Left renal cortex interstitium (tissue), 4 donors: ENCODE data around the gene RAP2A. TPM values are rescaled to one million over a fixed set of nuclear protein-coding genes. Genes with fewer than 3 reads are reported as not detected.

Source experiments
- DNase-seq, 4 donors: peaks; one replicate each; pipeline ENCODE4 v3.0.0-alpha.2; 2013; ENCODE audit warnings: low read depth in 4 of 4, low spot score in 2 of 4, missing footprints in 1 of 4
- polyA plus RNA-seq, 4 donors: library from polyadenylated mRNA; unstranded; fragments of 120-200 nt; gene quantifications; one replicate each; pipeline ENCODE4 v1.2.1, GENCODE V29; 2013; ENCODE audit not compliant: insufficient read length in 4 of 4

Gene RAP2A
- polyA plus RNA-seq, result 10 to 100 TPM; 36.6 to 42.5 (median 40.9) TPM

DNA sequence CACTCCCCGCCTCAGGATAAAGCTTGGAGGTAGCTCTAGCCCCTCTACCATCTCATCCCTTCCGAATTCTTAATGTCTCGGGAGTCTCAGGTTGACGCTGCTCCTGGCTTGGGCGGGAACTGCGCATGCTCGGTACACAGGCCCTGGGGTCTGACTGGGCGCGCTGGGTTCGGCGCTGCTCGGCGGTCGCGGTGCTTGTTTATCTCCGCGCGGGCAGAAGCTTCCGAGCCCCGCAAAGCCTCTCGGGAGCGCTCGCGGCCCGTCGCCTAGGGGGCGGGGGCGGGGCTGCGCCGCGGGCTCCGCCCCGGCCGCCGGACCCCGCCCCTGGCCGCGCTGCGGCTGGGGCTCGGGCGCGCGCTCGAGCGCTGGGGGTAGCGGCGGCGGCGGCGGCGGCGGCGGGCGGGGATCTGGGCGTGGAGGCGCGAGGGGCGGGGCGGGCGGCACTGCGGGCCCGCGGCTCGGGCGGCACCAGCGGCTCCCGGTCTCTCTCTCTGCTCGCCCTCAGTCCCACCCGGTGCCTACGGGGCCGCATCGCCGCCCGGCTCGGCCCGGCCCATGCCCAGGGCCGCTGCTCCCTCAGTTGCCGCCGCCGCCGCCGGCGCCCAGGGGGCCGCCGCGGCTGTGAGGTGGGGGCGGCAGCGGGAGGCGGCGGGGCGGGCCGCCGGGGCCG lies at the start of gene RAP2A:
Gene RAP2A (plus strand): TSS at position 443 of the 670 bp plus-strand sequence. CDS start 302 bp downstream, outside the sequence.
- peak in 3 of 4 donors; percentile 80 to 85 (median 81) for DNase-seq

DNA sequence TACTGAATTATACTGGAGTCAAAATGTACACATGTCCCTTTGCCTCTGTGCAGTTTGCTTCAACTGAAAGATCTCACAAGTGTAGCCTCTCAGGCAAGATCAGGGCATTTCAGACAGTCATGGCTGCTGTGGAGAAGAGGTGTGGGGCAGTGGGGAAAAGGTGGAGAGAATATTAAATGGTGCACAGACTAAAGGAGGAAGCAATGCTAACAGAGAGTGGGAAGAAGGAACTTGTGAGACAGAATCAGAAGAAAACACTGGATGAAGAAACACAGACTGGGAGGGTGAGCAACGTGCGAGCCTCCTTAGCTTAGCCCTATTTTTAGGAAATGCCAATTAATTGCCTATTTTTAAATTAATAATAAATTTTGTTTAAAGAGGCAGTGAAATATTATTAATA lies 49.6 kb upstream of the RAP2A start:
- DNase-seq, result no peak

DNA sequence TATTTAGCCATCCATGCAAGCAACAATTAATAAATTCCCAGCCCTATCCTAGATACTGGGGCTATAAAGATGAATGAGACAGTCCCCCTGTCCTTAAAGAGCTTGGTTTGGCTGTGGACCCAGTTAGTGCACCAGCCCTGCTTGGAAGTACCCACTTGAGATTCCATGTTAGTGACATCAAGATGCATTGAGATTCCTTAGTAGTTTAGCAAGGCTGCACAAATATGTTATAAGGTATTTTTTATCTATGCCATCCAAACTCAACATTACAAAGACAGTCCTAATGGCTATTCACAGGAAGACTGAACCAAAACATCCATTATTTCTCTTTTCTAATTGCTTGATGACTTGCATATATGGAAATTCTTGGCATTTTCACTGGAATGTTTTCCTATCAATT lies 48.8 kb upstream of the RAP2A start:
- no peak for DNase-seq

DNA sequence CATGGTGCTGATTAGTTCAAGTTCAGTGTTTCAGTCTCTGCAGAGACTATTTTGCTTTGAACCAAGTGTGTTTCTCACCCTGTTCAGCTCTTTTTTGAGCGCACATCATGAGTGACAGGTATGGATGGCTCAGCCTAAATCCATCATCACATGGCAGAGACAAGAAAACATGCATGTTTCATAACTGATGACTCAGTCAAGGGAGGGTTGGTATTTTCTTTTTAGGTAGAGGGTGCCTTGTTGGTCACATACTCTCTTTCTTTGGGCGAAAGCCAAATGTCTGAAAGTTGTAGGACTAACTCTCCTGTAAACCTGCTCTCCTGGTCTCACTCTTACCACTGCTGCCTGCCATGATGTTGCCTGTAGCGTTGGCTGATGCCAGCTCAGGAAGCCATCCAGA lies 48.1 kb upstream of the RAP2A start:
- no peak for DNase-seq

DNA sequence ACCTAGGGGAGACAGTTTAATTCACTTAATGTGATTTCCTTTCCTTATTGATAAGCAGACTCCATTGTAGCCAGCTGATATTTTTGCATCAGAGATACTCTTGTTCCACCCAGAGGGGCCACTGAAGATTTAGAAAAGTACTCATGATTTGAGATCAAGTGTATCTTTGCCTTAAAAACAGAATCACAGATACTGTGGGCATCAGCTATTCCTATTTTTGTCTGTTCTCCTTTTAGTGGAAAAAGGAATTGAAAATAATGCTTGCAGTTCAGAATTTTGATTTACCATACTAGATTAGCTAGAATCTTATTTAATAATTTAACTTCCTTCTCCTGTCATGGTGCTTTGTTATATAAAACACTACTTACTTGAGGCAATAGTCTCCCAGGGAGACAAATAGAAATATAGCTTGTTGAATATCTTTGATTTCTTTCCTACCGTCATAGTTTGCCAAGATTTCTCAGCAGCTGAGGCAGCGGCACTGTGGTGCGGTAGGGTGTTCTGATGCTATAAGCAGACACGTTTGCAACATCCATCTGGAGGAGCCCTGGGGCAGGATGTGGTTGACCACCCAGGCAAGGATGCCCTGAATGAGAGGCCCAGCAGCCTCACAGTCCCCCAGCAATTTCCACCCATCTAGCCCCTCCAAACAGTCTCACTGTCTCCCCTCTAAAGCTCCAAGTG lies 47.0 kb upstream of the RAP2A start:
- DNase-seq, result no peak

DNA sequence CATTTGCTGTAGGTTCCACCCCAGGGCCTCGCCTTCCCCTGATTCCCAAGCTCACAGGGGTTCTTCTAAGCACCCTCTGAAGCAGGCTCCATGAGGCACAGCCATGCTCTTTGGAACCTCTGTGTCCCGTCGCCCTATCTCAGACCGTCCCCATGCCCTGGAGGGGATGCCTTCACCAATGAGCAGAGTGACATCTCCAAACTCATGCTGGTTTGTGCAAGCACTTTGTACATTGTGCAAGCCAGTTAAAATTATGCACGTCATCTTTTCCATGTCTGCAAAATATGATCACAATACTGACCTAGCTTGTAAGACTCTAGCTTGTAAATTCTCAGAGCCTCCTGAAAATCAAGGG lies 46.5 kb upstream of the RAP2A start:
- no peak for DNase-seq

DNA sequence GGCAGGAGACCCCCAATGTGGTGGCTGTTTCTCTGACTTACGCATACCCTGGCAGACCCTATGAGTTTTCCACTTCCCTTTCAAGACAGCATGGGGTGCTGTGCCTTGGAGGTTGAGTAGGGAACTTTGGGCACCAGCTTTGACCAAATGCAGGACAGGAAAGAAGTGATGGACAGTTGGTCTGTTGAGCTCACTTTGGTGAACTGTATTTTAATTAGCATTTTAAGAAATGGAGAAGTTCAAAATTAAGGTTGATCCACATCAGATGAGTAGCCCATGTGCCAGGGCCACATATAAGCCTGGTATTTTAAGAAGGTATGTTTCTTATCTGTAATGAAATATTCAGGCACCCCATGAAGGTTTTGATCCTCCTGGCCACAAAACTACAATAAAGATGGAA lies 46.1 kb upstream of the RAP2A start:
- no peak for DNase-seq

DNA sequence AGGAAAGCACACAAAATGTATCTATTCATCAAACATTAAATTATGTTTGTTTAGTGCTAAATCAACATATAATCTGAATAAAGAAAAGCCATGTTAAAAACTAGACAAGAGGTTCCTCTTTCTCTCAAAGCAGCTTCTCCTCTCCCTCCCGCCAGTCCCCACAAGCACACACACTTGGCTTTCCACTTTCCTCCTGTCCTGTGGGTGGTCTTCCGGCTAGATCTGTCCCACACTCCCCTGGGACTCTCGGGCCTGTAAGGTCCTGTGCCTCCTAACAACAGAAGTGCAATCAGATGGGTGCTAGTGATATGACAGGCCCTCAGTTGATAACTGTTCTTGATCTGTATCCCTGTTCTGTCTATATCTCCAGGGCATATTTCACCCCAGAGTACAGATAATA lies 45.6 kb upstream of the RAP2A start:
- DNase-seq, result no peak

DNA sequence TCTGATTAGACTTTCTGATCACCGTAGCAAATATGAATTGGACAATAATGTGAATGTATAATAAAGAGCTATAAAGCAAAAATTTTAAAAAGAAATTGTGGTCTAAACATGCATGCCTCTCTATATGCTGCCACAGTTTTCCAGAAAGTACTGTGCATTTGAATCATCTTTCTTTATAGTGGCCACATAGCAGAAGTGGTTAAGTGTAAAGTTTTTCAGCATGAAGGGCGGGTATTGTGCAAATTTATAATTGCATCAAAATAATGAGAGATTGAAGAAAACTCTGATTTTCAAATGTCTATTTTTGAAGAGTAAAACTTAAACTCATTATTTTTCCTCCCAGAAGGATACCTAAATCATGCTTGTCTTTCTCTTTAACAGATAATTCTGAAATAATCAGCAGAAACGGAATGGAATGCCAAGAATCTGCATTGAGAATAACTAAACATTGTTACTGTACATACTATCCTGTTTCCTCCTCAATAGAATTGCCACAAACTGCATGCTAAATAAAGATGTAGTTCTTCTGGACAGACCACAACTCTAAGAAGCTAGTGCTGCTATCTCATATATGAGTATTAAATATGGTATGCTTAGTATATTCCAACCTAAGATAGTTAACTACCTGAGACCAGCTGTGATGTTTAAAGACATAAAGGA lies 42.9 kb upstream of the RAP2A start:
- DNase-seq, result no peak

DNA sequence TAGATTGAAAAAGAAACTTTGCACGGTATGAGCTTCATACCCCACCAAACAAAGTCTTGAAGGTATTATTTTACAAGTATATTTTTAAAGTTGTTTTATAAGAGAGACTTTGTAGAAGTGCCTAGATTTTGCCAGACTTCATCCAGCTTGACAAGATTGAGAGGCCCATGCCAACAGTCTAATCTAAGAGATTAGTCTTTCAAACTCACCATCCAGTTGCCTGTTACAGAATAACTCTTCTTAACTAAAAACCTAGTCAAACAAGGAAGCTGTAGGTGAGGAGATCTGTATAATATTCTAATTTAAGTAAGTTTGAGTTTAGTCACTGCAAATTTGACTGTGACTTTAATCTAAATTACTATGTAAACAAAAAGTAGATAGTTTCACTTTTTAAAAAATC lies 41.9 kb upstream of the RAP2A start:
- DNase-seq, result no peak

DNA sequence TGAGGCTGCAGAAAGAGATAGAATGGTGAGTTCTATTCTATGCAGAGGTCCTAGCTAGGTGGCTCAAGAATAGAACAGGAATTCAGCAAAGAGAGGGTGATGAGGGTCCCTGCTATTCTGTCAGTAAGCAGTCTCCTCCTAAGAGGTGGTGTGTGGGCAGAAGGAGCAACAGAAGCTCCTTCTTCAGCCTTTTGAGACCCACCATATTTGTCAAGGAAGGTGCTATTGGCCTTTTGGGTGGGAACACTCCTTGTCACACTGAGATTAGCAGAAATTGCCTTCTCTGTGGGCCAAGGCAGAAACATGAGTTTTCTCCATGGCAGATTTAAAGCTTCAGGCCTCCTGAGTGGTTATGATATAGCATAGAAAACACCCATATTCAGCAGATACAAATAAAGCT lies 39.4 kb upstream of the RAP2A start:
- no peak for DNase-seq

DNA sequence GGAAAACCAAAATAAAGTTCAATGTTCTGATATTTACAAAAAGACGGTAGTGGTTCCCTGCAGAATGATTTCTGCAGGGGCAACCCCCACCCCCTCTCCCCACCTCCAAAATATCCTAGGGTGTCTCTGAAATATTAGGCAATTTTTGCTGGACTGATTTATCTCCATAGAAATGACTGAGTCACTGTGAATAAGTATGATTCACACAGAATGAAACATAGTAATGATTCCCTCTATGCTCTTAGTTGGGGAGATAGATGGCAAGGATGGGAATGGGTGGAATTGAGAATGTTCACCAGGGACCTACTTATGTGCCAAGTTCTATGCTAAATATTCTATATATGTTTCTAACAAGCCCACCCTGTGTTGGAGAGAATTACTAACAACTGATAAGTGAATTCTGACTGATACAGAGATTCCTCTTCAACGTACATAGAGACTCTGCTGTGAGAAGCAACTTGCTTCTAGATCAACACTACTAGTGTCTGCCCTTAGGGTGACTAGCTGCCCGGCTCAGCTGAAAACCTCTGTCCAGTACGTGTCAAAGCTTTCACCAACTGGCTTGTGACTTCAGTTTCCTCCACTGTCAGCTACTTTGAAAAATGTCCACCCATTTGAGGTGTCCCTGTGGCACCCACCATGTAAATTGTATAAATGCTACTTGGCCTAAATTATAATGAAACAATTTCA lies 38.4 kb upstream of the RAP2A start:
- DNase-seq, result no peak

DNA sequence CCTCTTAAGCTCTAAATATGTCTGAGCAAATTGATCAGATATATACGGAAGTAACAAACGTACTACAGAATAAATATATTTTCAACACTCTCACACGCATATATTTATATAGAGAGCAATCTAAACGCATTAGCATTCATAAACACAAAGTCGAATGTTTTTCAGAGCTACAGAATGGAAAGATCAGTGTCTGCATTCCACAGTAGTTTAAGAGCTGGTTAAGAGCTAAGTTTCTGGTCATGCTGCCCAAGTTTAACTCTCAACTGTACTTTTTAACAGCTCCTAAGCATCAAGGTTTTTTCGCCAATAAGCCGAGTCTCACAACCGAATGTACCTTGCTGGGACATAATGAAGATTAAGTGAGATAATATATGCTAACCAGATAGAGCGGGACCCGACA lies 36.7 kb upstream of the RAP2A start:
- no peak for DNase-seq

DNA sequence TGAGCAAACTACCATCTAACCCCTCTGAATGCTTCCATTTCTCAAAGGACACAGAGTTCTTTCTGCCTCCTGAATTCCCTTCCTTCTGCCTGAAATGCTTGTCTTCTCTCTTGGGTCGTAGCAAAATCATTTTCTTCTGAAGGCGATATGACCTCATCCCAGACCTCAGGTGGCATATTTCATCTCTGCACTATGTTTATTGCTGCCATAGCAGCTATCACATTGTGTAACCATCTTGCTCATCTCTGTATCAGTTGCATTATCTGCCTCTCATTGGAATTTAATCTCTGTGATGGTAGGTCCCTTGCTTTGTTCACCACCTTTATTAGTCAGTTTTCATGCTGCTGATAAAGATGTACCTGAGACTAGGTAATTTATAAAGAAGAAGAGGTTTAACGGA lies 32.5 kb upstream of the RAP2A start:
- no peak for DNase-seq

DNA sequence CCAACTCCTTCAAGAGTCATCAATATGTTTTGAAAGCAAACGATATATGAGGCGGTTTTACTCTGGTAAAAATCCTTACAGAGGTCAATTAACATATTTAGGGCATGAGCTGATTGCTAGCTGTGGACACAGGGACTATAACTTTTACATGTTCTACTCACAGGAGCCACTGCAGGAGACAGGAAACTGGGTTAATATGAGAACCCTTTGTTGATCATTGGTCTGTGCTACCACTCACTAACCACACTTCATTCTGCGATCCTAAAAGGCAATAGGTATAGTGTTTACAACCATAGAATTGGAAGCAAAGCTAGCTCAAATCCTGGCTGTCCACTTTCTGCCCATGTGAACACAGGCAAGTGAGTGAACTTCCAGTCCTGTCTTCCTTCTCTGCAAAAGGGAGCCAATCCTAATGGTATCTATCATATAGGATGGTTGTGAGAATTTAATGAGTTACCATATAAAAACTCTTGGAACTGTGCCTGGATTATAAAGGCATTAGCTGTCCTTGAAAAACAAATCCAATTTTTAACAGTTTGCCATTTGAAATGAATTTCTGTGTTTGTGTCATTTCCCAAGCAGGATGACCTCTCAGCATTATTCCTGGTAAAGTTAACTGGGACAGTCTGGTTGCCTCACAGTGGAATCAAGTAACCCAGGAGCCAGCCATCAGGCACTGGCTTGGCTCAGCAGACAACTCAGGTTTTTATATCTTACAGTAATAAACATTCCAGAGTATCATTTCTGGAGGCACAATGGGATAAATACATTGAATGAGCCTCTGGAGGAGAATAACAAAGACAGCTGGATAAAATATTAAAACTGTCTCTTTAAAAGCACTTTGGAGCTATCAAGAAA lies 29.8 kb upstream of the RAP2A start:
- DNase-seq, result no peak

DNA sequence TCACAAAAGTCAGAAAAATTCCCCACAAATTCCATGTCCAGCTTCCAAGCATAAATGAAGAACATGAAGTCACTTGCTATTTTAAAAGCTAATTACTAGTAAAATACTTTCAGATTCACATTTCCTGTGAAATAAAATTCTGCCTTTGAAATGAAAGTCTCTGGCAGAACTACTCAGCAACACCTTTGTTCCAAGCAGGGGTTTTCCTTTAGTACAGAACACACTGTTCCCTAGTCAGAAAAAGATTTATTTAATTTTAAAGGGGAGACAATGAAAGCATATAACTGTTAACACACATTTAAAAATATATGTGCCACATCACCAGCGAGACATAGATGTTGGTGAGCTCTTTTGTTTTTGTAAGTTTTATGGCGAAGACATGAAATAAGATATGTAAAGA lies 26.4 kb upstream of the RAP2A start:
- no peak for DNase-seq

DNA sequence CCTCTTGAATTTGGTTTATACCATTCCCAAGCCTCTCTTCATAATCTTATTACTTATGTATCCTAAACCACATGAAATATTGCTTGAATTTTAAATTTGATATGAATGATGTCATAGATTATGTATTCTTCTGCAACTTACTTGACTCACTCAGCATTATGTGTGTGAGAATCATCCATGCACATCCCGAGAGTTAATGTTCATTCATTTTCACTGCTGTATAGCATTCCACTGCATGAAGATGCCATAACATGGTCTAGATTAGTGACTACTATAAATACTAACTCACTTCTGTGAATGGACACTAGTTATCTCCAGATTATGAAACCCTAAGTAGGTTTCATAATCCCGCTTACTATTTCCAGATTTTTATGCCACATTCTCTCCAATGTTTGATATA lies 25.0 kb upstream of the RAP2A start:
- no peak for DNase-seq

DNA sequence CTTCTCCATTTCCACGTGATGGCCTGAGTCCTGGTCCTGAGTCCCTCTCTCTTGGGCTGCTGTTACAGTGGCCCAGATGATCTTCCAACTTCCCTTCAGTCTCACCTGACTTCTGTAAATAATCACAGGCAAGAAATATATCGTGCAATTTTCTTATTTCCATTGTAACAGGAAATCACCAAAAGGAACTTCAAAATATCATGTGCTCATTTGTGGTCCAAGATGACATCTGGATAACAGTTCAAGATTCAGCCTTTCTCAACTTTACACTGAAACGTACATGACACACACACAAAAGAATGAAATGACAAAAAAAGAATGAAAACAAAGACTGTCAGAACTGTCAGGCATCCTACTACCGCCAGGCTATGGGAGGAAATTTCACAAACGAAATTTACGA lies 22.0 kb upstream of the RAP2A start:
- DNase-seq, result no peak

DNA sequence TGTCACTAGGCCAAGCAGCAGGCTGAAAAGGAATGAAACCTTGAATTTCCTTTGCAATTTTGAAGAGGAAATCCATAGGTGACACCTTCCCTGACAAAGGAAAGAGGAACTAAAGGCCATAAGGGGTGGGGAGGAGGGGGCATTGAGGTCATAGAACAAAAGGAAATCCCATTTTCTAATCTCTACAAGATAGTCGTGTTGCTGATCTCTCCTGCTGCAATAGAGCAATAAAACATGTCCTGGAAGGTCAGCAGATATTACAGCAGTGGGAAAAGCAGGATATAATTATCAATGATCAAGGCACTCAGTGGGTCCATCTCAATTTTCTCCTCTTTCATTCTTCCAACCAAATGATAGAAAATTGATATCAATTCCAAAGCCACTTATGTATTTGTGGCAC lies 20.3 kb upstream of the RAP2A start:
- DNase-seq, result no peak

DNA sequence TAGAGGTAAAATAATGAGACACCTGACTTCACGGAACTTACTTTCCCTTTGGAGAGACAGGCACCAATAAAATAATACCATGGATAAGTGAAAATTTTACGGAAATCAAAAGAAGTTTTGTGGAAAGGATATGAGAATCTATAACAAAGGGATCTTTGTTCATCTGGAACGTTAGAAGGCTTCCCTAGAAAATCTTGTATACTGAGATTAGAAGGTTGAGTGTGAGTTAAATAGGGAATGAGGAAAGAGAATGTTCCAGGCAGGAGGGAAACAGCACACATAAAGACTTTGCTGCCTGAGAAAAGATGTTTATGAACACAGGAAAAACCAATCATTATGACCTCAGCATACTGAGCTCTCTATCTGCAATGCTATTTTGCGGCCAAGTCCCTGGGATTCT lies 19.6 kb upstream of the RAP2A start:
- DNase-seq, result no peak

DNA sequence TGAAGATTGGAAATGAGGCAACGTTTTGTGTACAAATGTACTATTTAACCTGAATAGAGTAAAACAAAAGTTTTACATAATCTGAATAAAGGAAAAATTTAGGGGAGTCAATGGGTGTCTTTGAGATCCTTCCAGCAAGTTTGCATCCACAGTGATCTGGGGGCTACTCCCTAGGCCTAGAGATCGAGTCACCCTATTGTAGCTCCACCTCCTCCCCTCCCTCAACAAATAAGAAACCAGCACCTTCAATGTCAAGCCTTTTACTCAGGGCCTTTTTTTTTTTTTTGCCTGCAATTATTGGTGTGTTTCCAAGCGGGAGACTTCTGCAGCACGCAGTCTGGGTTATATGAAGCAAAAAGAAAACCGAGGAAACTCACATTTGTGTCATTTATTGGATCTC lies 16.3 kb upstream of the RAP2A start:
- no peak for DNase-seq
